HL-60/S4 treated with phorbol 12-myristate 13-acetate at 8.2 ng/mL for 4 days and 3 days (cell line): ENCODE measurements around the gene PCDHGA8.
"Not testable (repeated sequence)": the region's sequence is repeated elsewhere in the genome, so short reads cannot be mapped to it uniquely, and the experiment has no call there.

Source experiments
- in situ Hi-C: fragments of 300-500 bp; cut with MboI; formaldehyde crosslinking; loops from 2 replicates; pipeline ENCODE4 v1.15.0; 2022; ENCODE audit warnings: low sequenced_read_pairs

The PCDHGA8 gene

GRCh38 chr5:141392429-141393198, at the start of gene PCDHGA8:
PCDHGA8 (plus strand) TSS chr5:141392633; CDS start chr5:141392814, 181 bp downstream.
- in situ Hi-C loops: no loop called here

GRCh38 chr5:141342773-141343172, 49.7 kb upstream of the PCDHGA8 start:
- in situ Hi-C loops: no loop called here

- in situ Hi-C loops: no loop called here
These were observed 49.0 kb upstream of the PCDHGA8 start, which contains the start of gene PCDHGA3 for GRCh38 chr5:141343242-141343952. PCDHGA3 (plus strand) TSS chr5:141343829; CDS start chr5:141344034, 205 bp downstream.

GRCh38 chr5:141343953-141344463, 48.4 kb upstream of the PCDHGA8 start:
- in situ Hi-C loops: no loop called here

- in situ Hi-C loops: no loop called here
These were observed 47.1 kb upstream of the PCDHGA8 start for GRCh38 chr5:141345327-141345726.

- in situ Hi-C loops: not testable (repeated sequence)
These were observed 46.4 kb upstream of the PCDHGA8 start for GRCh38 chr5:141346017-141346416.

GRCh38 chr5:141349917-141350619, 42.4 kb upstream of the PCDHGA8 start, which contains the start of gene PCDHGB1:
PCDHGB1 (plus strand) TSS chr5:141350099; CDS start chr5:141350261, 162 bp downstream.
- in situ Hi-C loops: no loop called here

- in situ Hi-C loops: no loop called here
These were observed 40.8 kb upstream of the PCDHGA8 start for GRCh38 chr5:141351591-141351990.

GRCh38 chr5:141354900-141355469, 37.4 kb upstream of the PCDHGA8 start, which contains the start of gene PCDHGA4:
PCDHGA4 (plus strand) TSS chr5:141355021; CDS start chr5:141355108, 87 bp downstream.
- in situ Hi-C loops: no loop called here

GRCh38 chr5:141355641-141356040, 36.8 kb upstream of the PCDHGA8 start:
- in situ Hi-C loops: no loop called here

- in situ Hi-C loops: no loop called here
These were observed 36.3 kb upstream of the PCDHGA8 start for GRCh38 chr5:141356133-141356532.

- in situ Hi-C loops: no loop called here
These were observed 35.5 kb upstream of the PCDHGA8 start for GRCh38 chr5:141356950-141357349.

- in situ Hi-C loops: no loop called here
These were observed 32.5 kb upstream of the PCDHGA8 start, which contains the start of gene PCDHGB2 for GRCh38 chr5:141359790-141360426. PCDHGB2 (plus strand) TSS chr5:141359994; CDS start chr5:141360136, 142 bp downstream.

- in situ Hi-C loops: no loop called here
These were observed 31.7 kb upstream of the PCDHGA8 start for GRCh38 chr5:141360685-141361084.

GRCh38 chr5:141362719-141363118, 29.7 kb upstream of the PCDHGA8 start:
- in situ Hi-C loops: no loop called here

GRCh38 chr5:141363952-141364660, 28.3 kb upstream of the PCDHGA8 start, which contains the start of gene PCDHGA5:
PCDHGA5 (plus strand) TSS chr5:141364162; CDS start chr5:141364331, 169 bp downstream.
- in situ Hi-C loops: no loop called here

- in situ Hi-C loops: no loop called here
These were observed 26.2 kb upstream of the PCDHGA8 start for GRCh38 chr5:141366016-141366896.
